GM12872 (cell line): ENCODE data around the gene YWHAG.

Experiments
- TF ChIP-seq, protein P1 (sequence below): IDR thresholded peaks from 3 replicates; pipeline ENCODE4 v1.5.1; 2011; ENCODE audit warnings: low read depth, mild to moderate bottlenecking, low read length, moderate library complexity; ENCODE audit not compliant: insufficient read depth

Gene YWHAG

DNA sequence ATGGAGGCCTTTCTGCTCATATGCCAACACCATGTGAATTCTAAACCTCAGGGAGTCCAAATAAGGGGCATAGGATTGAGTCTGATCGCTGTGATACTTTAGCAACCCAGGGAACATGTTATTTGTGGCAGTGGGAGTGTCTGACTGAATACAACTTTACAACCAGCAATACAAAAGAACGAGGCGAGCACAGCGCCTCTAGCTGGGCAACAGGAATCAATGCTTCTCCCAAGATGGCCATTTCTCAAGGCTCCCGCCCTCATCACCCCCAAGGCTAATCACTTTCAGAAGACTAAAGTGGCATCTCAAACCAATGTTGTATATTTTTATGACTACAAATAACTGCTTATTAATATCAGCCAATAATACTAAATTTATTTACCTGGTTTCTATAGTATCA, 28.1 kb downstream of the YWHAG start:
- TF ChIP-seq, protein P1, sequence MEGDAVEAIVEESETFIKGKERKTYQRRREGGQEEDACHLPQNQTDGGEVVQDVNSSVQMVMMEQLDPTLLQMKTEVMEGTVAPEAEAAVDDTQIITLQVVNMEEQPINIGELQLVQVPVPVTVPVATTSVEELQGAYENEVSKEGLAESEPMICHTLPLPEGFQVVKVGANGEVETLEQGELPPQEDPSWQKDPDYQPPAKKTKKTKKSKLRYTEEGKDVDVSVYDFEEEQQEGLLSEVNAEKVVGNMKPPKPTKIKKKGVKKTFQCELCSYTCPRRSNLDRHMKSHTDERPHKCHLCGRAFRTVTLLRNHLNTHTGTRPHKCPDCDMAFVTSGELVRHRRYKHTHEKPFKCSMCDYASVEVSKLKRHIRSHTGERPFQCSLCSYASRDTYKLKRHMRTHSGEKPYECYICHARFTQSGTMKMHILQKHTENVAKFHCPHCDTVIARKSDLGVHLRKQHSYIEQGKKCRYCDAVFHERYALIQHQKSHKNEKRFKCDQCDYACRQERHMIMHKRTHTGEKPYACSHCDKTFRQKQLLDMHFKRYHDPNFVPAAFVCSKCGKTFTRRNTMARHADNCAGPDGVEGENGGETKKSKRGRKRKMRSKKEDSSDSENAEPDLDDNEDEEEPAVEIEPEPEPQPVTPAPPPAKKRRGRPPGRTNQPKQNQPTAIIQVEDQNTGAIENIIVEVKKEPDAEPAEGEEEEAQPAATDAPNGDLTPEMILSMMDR = no peak

GRCh38 chr7:76330261-76330660, 28.5 kb downstream of the YWHAG start:
- TF ChIP-seq, protein P1 = no peak

DNA sequence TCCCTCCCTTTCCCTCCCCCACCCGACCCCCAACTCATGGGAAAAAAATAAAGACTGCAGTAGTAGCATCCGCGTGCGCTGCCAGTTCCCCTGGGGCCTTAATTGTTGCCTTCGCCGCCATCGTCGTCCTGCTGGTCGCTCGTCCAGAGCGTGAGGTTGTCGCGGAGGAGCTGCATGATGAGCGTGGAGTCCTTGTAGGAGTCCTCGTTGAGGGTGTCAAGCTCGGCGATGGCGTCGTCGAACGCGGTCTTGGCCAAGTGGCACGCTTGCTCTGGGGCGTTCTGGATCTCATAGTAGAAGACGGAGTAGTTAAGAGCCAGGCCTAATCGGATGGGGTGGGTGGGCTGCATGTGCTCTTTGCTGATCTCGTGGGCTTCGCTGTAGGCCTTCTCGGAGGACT, 29.3 kb downstream of the YWHAG start:
- TF ChIP-seq, protein P1 = no peak

GRCh38 chr7:76328389-76328788, 30.4 kb downstream of the YWHAG start:
- TF ChIP-seq, protein P1 = no peak

GRCh38 chr7:76327610-76328009, 31.2 kb downstream of the YWHAG start:
- TF ChIP-seq, protein P1 = no peak

DNA sequence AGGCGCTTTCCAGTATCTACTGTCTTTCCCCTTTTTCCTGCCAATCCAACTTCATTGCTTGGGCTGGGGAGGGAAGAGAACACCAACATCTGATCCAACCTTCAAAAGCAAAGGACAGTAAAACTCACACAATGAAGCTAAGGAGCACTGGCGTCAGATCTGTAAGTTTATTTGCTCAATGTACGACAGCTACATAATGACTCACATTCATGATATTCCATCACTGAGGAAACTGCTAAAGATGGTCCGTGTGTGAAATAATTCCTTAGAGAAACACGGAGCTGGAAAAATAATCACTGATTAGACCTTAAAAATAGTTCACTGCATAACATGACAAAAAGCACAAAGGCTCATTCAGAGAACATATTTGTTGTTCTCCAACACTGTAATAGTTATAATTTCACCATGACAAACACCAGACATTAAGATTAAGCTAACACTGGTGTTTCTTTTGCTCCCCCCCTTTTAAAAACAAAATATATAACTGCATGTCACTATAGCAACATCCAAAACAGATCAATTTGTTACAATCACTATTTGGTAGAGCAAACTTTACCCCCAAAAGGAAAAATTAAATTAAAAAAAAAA, 32.1 kb downstream of the YWHAG start:
- TF ChIP-seq, protein P1 = no peak

- TF ChIP-seq, protein P1 = no peak
These were observed 33.0 kb downstream of the YWHAG start for GRCh38 chr7:76325811-76326210.
